ENCODE measurements around the gene TOPBP1. TPM values are rescaled to one million over a fixed set of nuclear protein-coding genes. Genes with fewer than 3 reads are reported as not detected.

TOPBP1 gene
- total RNA-seq, 1 donor from 2014 or later, result 18.2 TPM

- Histone ChIP-seq H3K4me1 (peaks cover 22% of the 10 kb centered on the region), H3K27me3 (ENCODE audit: low read depth) (no peaks in the 10 kb centered on the region)
These were observed 78.3 kb downstream of the TOPBP1 start for GRCh38 chr3:133583396-133583795.

GRCh38 chr3:133578548-133579191 lies 83.1 kb downstream of the TOPBP1 start:
- H3K9me3 ChIP-seq, result no peaks in the 10 kb centered on the region
- peak overlapping the region; percentile 1 for H3K4me3 ChIP-seq
- TF ChIP-seq CTCF (IDR thresholded peaks at IDR 0.05), result peak; percentile 48
- no peak for ATAC-seq
- intact Hi-C loops (cut with DNase I), result no loop called here
- H3K4me1 ChIP-seq, result peaks cover 56% of the 10 kb centered on the region
- peaks cover 85% of the 10 kb centered on the region for H3K36me3 ChIP-seq
- DNase-seq, result no peak
- no peaks in the 10 kb centered on the region for H3K27me3 ChIP-seq (ENCODE audit: low read depth)
- H3K27ac ChIP-seq, result no peak overlapping the region

More at GRCh38 chr3:133583396-133583795, 78.3 kb downstream of the TOPBP1 start:
- ATAC-seq, result no peak
- Histone ChIP-seq H3K4me3 (no peak overlapping the region), H3K27ac (no peak overlapping the region), H3K36me3 (peaks cover 100% of the 10 kb centered on the region), H3K9me3 (no peaks in the 10 kb centered on the region)
- no peak for TF ChIP-seq CTCF (IDR thresholded peaks at IDR 0.05)
- intact Hi-C loops (cut with DNase I), result no loop called here
- DNase-seq, result no peak

- H3K4me1 ChIP-seq, result peaks cover 61% of the 10 kb centered on the region
- peak overlapping the region; percentile 88 for H3K4me3 ChIP-seq
- H3K36me3 ChIP-seq, result peaks cover 60% of the 10 kb centered on the region
- no peak for DNase-seq
- no peak for ATAC-seq
- intact Hi-C loops (cut with DNase I), result no loop called here
- H3K27ac ChIP-seq, result peak overlapping the region; percentile 7
- H3K27me3 ChIP-seq (ENCODE audit: low read depth), result no peaks in the 10 kb centered on the region
- H3K9me3 ChIP-seq, result no peaks in the 10 kb centered on the region
- no peak for TF ChIP-seq CTCF (IDR thresholded peaks at IDR 0.05)
These were observed 85.6 kb downstream of the TOPBP1 start for GRCh38 chr3:133576169-133576568.

- ATAC-seq (no peak), DNase-seq (no peak)
- no peak for TF ChIP-seq CTCF (IDR thresholded peaks at IDR 0.05)
- intact Hi-C loops (cut with DNase I), result no loop called here
- Histone ChIP-seq H3K9me3 (no peaks in the 10 kb centered on the region), H3K27me3 (ENCODE audit: low read depth) (no peaks in the 10 kb centered on the region), H3K27ac (peak overlapping the region; percentile 98), H3K4me3 (peak overlapping the region; percentile 88), H3K4me1 (peaks cover 62% of the 10 kb centered on the region), H3K36me3 (peaks cover 49% of the 10 kb centered on the region)
These were observed 86.7 kb downstream of the TOPBP1 start for GRCh38 chr3:133575086-133575485.

- peak overlapping the region; percentile 88 for H3K4me3 ChIP-seq
- no peak for TF ChIP-seq CTCF (IDR thresholded peaks at IDR 0.05)
- peak; percentile 86 for DNase-seq
- H3K4me1 ChIP-seq, result peaks cover 59% of the 10 kb centered on the region
- intact Hi-C loops (cut with DNase I), result no loop called here
- peak; percentile 63 for ATAC-seq
- no peaks in the 10 kb centered on the region for H3K27me3 ChIP-seq (ENCODE audit: low read depth)
- no peaks in the 10 kb centered on the region for H3K9me3 ChIP-seq
- H3K27ac ChIP-seq, result peak overlapping the region; percentile 98
- H3K36me3 ChIP-seq, result peaks cover 42% of the 10 kb centered on the region
These were observed 87.4 kb downstream of the TOPBP1 start for GRCh38 chr3:133574260-133574881.
